GM19455 (cell line): ENCODE data around the gene PIK3R2.
"Not testable (repeated sequence)": the region's sequence is repeated elsewhere in the genome, so short reads cannot be mapped to it uniquely, and the experiment has no call there.

Experiments used
- ATAC-seq: cut with Tn5 transposase; IDR thresholded peaks from one replicate; pipeline ENCODE4 v1.9.1; 2021; ENCODE audit not compliant: unreplicated experiment

PIK3R2 gene

DNA sequence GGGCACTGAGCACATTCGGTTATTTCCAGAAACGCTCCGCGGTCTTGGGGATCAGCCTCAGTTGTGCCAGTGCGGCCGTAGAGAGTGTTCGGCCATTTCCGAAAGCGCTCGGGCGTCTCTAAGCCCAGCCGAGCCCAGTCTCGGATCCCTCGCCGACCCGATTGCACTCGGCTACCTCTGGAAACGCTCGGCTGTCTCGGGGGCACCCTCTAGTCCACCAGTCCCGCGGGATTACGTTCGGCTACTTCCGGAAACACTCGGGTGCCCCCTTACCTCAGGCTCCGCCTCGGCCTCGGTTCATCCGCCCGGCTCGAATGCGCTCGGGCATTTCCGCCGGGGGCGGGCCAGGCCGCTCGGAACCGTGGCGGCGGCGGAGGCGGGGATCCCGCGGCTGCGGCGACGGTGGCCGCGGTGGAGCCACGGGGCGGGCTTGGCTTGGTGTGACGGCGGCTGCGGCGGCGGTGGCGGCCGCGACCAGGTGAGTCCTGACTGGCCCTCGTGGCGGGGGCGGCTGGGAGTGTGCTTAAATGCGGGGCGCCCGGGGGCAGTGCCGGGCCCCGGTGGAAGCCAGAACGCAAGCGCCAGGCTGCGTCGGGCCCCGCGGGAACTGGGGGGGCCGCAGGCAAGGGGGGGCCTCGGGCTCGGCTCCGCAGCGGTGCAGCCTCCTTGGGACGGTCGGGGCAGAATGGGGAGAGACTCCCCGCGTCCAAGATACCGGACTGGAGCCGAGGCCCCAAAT lies at the start of gene PIK3R2:
PIK3R2 (plus strand) TSS at position 347 of the 739 bp plus-strand sequence. CDS start 2,717 bp downstream, outside the sequence.
- peak; percentile 61 for ATAC-seq

DNA sequence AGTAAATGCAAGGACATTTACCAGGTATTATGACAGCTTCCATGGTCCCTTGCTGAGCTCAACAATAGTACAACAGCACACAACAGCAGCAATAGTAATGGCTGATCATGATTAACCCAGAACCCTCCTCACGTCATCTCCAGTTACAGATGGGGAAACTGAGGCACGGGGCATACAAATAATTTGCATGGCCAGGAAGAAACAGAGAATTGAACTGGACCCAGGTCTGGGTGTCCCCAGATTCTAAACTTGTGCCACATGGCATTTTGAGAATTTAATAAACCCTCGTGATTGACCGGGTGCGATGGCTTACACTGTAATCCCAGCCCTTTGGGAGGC lies 48.2 kb upstream of the PIK3R2 start:
- ATAC-seq = no peak

DNA sequence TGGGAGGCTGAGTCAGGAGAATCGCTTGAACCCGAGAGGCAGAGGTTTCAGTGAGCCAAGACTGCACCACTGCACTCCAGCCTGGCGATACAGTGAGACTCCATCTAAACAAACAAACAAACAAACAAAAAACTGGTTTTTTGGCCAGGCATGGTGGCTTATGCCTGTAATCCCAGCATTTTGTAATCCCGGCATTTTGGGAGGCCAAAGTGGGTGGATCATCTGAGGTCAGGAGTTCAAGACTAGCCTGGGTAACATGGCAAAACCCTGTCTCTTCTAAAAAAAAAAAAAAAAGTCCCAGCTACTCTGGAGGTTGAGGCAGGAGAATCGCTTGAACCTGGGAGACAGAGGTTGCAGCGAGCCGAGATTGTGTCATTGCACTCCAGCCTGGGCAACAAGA lies 47.7 kb upstream of the PIK3R2 start:
- ATAC-seq = not testable (repeated sequence)

DNA sequence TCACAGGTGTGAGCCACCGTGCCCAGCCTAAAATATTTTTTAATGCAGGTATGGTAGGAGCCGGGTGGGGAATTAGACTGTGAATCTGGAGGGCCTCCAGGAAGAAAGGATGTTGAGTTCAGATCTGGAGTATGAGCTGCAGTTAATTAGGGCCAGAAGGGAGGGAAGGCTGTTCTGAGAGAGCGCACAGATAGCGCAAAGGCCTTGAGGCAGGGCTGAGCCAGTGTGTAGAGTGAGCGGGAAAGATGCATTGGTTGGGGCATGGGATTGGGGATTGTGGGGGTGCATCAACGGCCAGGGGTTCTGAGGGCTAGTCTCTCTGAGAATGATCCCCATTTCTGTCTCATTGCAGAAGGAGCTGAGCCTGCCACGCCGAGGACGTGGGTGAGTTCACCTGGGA lies 45.7 kb upstream of the PIK3R2 start:
- no peak for ATAC-seq

DNA sequence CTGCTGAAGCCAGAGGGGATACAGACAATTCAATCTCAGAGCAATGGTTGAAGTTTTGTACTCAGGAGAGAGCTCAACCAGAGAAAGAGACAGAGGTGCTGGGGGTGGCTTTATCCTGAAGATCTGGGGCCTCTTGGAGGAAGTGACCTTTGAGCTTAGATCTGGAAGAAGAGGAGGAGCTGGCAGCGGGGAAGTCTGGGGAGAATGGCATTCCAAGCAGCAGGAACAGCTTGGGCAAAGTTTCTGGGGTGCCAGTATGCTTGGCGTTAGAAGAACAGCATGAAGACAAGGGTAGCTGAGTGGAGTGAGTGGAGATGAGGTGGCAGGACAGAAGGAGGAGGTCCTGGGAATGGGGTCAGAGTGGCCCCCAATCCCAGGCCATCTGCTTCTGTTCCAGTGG lies 44.1 kb upstream of the PIK3R2 start:
- ATAC-seq = no peak

DNA sequence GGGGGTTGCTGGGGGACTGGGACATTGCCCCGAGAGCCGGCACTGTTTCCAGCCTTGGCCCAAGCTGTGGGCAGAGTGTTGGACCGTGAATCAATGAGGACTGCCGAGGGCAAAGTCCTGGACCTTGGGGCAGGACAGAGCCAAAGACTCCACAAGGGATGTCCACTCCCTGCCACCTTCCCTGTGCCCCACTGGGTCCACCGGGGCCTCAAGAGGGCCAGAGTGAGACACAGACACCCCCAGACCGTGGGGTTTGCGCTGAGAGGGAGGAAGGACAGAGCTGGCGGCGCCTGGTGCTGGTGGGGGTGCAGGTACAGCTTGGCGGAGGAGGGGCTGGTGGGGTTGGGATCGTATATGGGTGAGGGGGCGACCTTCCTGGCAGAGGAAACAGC lies 43.6 kb upstream of the PIK3R2 start:
- no peak for ATAC-seq

DNA sequence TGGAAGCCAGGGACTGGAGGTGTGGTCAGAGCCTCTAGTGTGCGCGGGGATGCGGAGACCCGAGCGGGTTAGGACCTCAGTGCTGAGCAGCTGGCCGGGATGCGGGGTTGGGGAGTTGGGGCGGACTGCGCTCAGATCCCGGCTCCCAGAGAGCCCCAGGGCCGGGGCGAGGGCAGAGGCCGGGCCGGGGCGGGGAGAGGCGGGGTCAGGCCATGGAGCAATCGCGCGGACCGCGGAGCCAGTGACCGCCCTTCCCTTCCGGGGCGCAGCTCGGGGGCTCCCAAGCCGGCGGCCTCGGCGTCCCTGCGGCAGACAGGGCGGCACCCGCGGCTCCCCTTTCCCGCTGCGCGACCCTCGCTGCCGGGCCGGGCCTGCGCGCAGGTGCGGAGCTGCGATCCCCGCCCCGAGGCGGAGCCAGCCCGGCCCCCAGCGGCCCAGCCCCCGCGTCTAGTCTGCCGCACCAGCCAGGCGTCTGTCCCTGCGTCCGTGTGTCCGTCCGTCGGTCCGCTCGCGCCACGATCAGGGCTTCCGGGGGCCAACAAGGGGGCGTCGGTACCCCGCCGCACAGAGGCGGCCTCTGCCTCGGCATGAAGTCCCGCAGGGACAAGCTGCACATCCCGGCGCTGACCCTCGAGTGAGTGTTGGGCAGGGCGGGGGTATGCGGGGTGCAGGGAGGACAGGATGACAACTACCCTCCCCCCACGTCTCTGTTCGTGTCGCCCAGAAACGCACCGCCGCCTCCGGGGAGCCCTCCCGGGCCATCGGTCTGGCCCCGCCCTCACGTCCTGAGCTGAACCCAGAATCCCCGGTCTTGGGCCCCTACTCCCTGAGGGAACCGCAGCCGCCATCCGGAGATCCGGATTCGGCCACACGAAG lies 43.0 kb upstream of the PIK3R2 start:
- no peak for ATAC-seq

DNA sequence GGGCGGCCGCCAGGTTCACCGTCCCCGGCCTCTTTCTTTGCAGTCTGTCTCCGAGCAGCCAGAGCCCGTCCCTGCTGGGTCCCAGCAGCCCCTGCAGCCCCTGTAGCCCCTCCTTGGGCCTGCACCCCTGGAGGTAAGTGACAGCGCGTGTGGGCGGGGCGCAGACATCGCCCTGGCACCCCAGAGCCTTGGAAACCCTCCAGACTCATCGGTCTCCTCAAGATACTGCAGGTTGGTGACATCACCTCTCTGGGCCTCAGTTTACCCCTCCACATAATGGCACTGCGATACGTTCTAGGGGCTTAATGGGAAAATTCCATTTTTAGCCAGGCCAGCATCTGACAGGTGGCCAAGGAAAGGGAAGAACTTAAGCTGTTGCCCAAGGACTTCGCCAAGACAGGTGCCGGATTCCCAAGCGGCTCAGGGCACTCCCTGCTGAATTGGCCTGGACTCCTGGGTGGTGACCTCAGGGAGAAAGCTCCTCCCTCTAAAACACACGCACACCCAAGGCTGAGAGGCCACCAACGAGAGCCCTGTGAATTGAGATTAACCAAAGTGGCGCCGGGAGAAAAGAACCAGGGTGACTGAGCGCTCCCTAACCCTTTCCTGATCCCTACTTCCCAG lies 42.2 kb upstream of the PIK3R2 start:
- no peak for ATAC-seq

DNA sequence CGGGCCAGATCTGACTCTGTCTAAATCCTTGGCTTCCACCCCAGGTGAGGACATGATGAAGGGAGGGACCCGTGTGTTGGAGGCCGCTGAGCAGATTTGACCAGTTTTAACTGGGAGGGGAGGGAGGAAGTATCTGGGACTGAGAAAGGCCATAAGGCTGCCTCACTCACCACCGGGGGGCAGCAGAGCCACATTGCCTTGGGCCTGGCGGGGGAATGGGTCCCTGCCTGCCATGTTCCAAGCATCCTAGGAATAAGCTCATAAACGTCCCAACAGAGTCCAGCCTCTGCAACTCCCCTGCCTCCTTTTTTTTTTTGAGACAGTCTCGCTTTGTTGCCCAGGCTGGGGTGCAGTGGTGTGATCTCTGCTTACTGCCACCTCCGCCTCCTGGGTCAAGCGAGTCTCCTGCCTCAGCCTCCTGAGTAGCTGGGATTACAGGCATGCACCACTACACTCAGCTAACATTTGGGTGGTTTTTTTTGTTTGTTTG lies 39.9 kb upstream of the PIK3R2 start:
- no peak for ATAC-seq

DNA sequence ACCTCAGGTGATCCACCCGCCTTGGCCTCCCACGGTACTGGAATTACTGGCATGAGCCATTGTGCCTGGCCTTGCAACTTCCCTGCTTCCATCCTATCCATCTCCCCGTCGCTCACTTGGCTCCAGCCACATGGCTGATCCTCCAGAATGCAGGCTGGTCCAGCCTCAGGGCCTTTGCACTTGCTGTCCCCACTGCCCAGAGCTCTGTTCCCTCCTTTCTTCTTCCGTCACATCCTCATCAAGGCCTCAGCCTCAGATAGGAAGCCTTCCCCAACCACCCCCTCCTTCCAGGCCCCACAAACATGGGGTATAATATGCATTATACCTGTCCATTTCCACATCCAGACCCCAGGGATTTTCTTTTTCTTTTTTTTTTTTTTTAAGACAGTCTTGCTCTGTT lies 39.1 kb upstream of the PIK3R2 start:
- no peak for ATAC-seq

DNA sequence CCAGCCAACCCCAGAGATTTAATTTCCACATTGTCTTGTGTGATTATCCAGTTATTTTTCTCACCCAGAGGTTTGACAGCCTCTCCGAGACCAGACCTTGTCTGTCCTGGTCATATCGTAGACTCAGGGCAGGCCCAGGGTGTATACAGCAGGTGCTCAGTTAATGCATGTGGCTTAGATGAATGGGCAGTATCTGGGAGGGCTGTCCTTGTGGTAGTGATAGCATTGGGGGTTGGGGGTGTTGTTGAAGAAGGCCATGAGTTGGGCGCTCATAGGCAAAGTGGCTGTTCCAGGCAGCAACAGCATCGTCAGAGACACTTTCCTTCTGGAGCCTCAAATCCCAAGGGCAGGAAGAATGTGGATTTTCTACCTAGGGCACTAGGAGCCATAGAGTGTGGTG lies 38.5 kb upstream of the PIK3R2 start:
- no peak for ATAC-seq

DNA sequence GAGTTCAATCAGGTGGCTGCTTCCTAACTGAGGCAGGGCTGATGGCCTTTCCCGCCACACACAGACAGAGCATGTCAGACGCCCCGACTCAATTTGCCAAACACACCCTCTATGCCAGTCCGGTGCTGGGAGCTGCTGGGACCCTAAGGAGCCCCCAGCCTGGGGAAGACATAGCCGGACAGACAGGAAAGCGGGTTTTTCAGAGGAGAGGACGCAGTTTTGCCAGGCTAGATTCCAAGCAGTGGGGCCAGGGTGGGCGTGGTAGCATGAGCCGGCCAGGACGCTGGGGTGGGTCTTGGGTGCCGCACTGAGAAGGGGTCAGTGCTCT lies 35.6 kb upstream of the PIK3R2 start:
- no peak for ATAC-seq

DNA sequence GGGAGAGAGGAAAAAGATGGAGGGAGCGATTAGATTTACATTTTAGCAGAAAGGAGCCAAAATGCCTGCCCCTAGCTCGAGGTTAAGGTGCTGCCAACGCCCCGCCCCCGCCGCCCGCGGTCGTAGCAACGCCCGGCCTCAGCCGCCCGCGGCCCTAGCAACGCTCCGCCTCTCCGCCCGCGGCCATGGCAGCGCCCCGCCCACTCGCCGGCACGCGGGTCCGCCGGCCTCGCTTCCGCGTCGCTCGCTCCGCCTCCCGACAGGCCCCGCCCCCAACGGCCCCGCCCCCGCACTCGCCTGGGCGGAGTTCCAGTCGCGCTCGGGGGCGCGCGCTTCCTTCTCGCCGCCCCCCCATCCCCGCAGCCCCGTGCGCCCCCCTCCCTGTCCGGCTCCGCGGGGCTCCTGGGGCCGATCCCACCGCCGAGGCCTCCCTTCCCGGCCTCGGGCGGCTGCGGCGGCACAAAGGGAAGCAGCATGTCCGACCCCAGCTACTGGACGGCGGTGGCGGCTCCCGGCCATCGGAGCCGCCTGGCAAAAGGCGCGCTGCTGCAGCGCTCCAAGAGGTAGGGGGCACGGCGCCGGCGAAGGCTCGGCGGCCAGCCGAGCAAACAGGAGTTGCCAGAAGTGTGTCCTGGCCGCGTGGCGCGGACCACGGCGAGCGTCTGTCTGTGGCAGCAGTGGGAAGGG lies 35.1 kb upstream of the PIK3R2 start:
- no peak for ATAC-seq

DNA sequence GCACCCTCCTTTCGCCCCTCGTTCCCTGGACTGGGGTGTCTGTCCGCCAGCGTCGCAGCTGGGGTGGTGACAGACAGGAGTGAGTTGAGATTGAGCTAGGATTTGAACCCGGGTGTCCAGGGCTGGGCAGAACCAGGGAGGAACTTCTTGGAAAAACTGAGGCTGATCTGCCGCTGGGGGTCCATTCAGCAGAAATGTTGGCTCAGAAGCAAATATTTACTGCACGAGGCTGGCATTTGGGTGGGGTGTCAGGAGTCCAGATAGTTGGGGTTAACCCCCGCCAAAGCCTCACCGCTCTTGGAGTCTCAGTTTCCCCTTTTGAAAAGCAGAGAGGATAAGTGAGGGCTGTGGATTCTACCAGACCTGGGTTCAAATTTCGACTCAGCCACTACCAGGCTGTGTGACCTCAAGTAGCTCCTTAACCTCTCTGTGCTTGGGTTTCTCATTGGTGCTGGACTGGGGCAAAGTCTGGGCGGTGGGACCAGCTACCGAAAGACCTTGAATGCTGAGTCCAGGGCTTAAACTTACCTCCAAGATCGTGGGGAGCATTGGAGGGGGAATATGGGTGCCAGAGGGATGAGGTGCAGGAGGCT lies 34.4 kb upstream of the PIK3R2 start:
- no peak for ATAC-seq

DNA sequence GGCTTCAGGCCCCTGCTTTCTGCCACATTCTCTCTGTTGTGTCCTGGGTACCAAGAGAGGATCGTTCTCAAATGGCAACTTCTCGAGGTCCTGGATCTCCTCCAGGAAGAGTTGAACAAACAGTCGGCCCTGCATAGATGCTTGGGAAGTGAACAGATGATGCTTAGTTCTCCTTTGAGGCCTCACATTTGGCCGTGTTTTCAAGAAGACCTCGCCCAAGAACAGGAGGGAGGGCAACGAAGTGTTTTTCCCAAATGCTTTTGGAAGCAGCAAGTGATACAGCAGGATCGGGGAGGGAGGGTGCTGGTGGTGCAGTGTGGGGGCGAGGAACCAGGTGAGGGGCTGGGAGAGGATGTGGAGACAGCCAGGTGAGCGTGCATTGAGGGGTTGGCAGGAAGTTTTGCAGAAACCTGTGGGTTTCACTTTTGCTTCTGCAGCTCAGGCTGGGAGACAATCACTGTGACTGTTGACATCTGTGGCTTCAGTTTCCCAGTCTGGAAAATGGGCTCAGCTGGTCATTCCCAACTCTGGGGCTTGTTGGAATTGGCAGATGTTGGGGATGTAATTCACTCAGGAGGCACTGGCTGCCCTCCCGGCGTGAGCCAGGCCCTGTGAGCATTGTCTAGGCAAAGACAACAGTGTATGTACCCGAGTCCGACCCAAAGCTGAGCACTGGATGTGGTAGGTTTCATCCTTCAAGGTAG lies 33.8 kb upstream of the PIK3R2 start:
- no peak for ATAC-seq

DNA sequence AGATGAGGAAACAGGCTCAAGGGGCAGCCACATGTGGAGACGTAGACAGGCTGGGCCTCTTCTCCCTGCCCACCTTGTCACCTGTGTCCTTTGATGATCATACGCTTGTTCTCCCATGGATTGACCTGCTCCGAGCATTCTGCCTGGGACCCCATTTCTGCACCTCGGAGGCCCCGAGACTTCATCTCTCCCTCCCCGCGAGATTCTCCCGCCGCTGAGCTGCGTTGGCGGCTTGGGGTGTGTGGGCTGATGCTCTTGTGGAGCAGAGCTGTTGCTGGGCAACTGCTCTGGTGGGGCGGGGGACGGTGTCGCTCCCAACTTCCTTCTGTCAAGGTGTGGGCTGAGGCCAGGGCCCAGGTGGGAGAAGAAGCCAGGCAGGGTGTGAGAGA lies 33.3 kb upstream of the PIK3R2 start:
- no peak for ATAC-seq

DNA sequence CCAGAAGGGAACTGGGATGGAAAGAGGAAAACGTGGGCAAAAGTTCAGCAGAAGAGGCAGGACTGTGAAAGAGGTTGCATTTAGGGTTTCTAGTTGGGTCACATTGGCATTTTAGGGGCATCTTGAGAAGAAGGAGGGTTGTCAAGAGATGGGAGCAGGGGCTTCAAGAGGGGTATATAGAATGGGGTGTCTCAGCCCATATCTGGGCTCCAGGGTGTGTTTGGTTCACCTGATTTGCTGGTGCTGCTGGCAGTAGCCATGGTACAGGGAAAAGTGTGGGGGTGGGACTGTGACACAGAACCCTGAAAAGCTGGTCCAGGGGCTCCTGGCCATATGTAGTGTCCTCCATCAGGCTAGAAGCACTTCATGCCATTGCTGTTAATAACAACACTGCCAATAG lies 32.8 kb upstream of the PIK3R2 start:
- no peak for ATAC-seq

DNA sequence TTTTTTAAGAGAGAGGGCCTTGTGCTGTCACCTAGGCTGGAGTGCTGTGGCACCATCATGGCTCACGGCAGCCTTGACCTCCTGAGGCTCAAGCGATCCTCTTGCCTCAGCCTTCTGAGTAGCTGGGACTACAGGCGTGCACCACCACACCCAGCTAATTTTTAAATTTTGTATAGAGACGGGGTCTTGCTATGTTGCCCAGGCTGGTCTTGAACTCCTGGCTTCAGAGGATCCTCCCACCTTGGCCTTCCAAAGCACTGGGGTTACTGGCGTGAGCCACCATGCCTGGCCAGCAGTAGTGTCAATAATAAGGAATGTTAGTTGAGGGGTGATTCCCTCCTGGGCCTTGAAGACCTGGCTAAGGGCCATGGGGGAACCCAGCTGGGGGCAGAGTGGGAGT lies 31.8 kb upstream of the PIK3R2 start:
- ATAC-seq = no peak

DNA sequence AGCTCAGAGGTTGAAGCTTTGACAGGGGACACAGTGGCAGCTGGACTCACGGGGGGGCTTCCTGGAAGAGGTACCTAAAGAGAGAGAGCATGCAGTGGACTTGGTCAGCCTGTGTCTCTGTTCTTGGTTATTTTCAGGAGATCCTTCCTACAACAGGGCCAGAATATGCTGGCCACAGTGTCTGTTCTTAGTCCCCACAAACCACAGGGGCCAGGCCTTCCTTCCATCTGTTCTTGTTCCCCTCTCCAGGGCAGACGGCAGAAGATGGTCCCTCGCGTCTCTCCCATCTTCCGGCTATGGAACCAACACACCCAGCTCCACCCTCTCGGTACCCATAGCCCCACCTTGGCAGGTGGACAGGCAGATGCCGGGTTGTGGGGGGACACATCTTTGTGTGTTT lies 30.5 kb upstream of the PIK3R2 start:
- ATAC-seq = no peak
